Liver (tissue), 3 donors: ENCODE data around the gene OR2K2.

Experiments
- ATF3 ChIP-seq: IDR thresholded peaks from 2 replicates; pipeline ENCODE4 v1.6.1; 2016; ENCODE audit warnings: antibody characterized with exemption
- CTCF ChIP-seq: fragments of 150-350 bp; IDR thresholded peaks from 2 replicates; pipeline ENCODE4 v1.5.1; 2017; ENCODE audit warnings: improper control_type of control experiment, low read depth, low read length; ENCODE audit not compliant: missing input control
- EGR1 ChIP-seq, 2 donors: IDR thresholded peaks; 2 replicates each; pipeline ENCODE4 v1.6.1; 2016 to 2018; ENCODE audit warnings: antibody characterized with exemption in 2 of 2, low read depth in 2 of 2
- GABPA ChIP-seq, 2 donors: IDR thresholded peaks in 1 of 2; conservative IDR thresholded peaks in 1 of 2; 2 replicates each; pipeline ENCODE4 v1.6.1; 2016; ENCODE audit warnings: antibody characterized with exemption in 2 of 2, mild to moderate bottlenecking in 1 of 2, moderate library complexity in 1 of 2
- HNF4G ChIP-seq: IDR thresholded peaks from 2 replicates; pipeline ENCODE4 v1.6.1; 2016; ENCODE audit warnings: antibody characterized with exemption
- JUND ChIP-seq, 2 donors: IDR thresholded peaks; 2 replicates each; pipeline ENCODE4 v1.6.1; 2016; ENCODE audit warnings: antibody characterized with exemption in 2 of 2
- MAX ChIP-seq: IDR thresholded peaks from 2 replicates; pipeline ENCODE4 v1.6.1; 2016; ENCODE audit warnings: antibody characterized with exemption
- RAD21 ChIP-seq, 2 donors: IDR thresholded peaks; 2 replicates each; pipeline ENCODE4 v1.6.1; 2016; ENCODE audit warnings: antibody characterized with exemption in 2 of 2, mild to moderate bottlenecking in 2 of 2
- REST ChIP-seq: IDR thresholded peaks from 2 replicates; pipeline ENCODE4 v1.6.1; 2016; ENCODE audit warnings: antibody characterized with exemption, mild to moderate bottlenecking
- RXRA ChIP-seq, 2 donors: IDR thresholded peaks; 2 replicates each; pipeline ENCODE4 v1.6.1; 2017 to 2018; ENCODE audit warnings: antibody characterized with exemption in 2 of 2, mild to moderate bottlenecking in 1 of 2
- SP1 ChIP-seq: IDR thresholded peaks from 2 replicates; pipeline ENCODE4 v1.6.1; 2018; ENCODE audit warnings: antibody characterized with exemption, mild to moderate bottlenecking
- YY1 ChIP-seq: IDR thresholded peaks from 2 replicates; pipeline ENCODE4 v1.6.1; 2016; ENCODE audit warnings: antibody characterized with exemption, mild to moderate bottlenecking
- ZBTB33 ChIP-seq: IDR thresholded peaks from 2 replicates; pipeline ENCODE4 v1.6.1; 2016; ENCODE audit warnings: antibody characterized with exemption
- donor health status: healthy.
- donor health status: healthy.

GRCh38 chr9:111356481-111357244 lies 26.6 kb upstream of the OR2K2 start:
- TF ChIP-seq RXRA (IDR thresholded peaks at IDR 0.05) = no peak
- TF ChIP-seq CTCF = no peak
- TF ChIP-seq YY1 = no peak
- TF ChIP-seq RAD21 (IDR thresholded peaks at IDR 0.05) = no peak
- TF ChIP-seq REST = no peak
- no peak for TF ChIP-seq SP1
- TF ChIP-seq EGR1 (IDR thresholded peaks at IDR 0.05; ENCODE audit: low read depth in 2 of 2) = no peak
- TF ChIP-seq HNF4G = no peak
- no peak for TF ChIP-seq ATF3
- no peak for TF ChIP-seq GABPA (IDR thresholded peaks at IDR 0.05 in 1 of 2, conservative IDR thresholded peaks at IDR 0.05 in 1 of 2)
- TF ChIP-seq ZBTB33 = no peak
- no peak for TF ChIP-seq MAX
- TF ChIP-seq JUND (IDR thresholded peaks at IDR 0.05) = no peak
